ENCODE results near the gene NHERF2.
A peak's percentile ranks its signal among the peaks of the same experiment; 100 is the strongest.

The NHERF2 gene

GRCh38 chr16:2026461-2027023, at the start of gene NHERF2:
NHERF2 (plus strand) TSS chr16:2026902; CDS start chr16:2027006, 104 bp downstream.
- no peak for DNase-seq

- DNase-seq, result no peak
Observed at GRCh38 chr16:1976951-1977874, 49.5 kb upstream of the NHERF2 start.

- DNase-seq, result no peak
Observed at GRCh38 chr16:1977875-1978268, 48.8 kb upstream of the NHERF2 start.

- no peak for DNase-seq
Observed at GRCh38 chr16:1978476-1979120, 48.1 kb upstream of the NHERF2 start.

GRCh38 chr16:1979271-1980029, 47.3 kb upstream of the NHERF2 start:
- DNase-seq, result peak; percentile 47

- peak; percentile 32 for DNase-seq
Observed at GRCh38 chr16:1980030-1980769, 46.5 kb upstream of the NHERF2 start.

- DNase-seq, result no peak
Observed at GRCh38 chr16:1980770-1981087, 46.0 kb upstream of the NHERF2 start.

GRCh38 chr16:1981398-1981836, 45.3 kb upstream of the NHERF2 start, which contains the start of gene NOXO1:
NOXO1 (minus strand) TSS chr16:1981469; CDS start chr16:1981179, 290 bp downstream.
- no peak for DNase-seq

GRCh38 chr16:1982013-1982433, 44.7 kb upstream of the NHERF2 start:
- DNase-seq, result no peak

- no peak for DNase-seq
Observed at GRCh38 chr16:1982991-1983543, 43.6 kb upstream of the NHERF2 start.

- peak; percentile 92 for DNase-seq
Observed at GRCh38 chr16:1983544-1984346, 43.0 kb upstream of the NHERF2 start, which contains the start of gene GFER. GFER (plus strand) TSS chr16:1984193; CDS start chr16:1984219, 26 bp downstream.

- DNase-seq, result no peak
Observed at GRCh38 chr16:1984347-1985225, 42.1 kb upstream of the NHERF2 start.

- no peak for DNase-seq
Observed at GRCh38 chr16:1985466-1986150, 41.1 kb upstream of the NHERF2 start.

GRCh38 chr16:1987198-1987597, 39.5 kb upstream of the NHERF2 start:
- no peak for DNase-seq

- no peak for DNase-seq
Observed at GRCh38 chr16:1989209-1990100, 37.2 kb upstream of the NHERF2 start, which contains the start of gene SYNGR3. SYNGR3 (plus strand) TSS chr16:1989970; CDS start chr16:1990103, 133 bp downstream.

GRCh38 chr16:1990101-1990350, 36.7 kb upstream of the NHERF2 start:
- DNase-seq, result no peak

GRCh38 chr16:1990351-1991134, 36.2 kb upstream of the NHERF2 start:
- peak; percentile 54 for DNase-seq

Measured in activated CD4-positive, alpha-beta T cell treated with anti-CD3 and anti-CD28 coated beads, Interleukin-10, Interleukin-2, amounts not matched to agents 100 ng/mL and 50 ng/mL, durations not matched to agents 16 hours and 8 hours (primary cell).